ENCODE results near the gene PADI3.

Gene PADI3

DNA sequence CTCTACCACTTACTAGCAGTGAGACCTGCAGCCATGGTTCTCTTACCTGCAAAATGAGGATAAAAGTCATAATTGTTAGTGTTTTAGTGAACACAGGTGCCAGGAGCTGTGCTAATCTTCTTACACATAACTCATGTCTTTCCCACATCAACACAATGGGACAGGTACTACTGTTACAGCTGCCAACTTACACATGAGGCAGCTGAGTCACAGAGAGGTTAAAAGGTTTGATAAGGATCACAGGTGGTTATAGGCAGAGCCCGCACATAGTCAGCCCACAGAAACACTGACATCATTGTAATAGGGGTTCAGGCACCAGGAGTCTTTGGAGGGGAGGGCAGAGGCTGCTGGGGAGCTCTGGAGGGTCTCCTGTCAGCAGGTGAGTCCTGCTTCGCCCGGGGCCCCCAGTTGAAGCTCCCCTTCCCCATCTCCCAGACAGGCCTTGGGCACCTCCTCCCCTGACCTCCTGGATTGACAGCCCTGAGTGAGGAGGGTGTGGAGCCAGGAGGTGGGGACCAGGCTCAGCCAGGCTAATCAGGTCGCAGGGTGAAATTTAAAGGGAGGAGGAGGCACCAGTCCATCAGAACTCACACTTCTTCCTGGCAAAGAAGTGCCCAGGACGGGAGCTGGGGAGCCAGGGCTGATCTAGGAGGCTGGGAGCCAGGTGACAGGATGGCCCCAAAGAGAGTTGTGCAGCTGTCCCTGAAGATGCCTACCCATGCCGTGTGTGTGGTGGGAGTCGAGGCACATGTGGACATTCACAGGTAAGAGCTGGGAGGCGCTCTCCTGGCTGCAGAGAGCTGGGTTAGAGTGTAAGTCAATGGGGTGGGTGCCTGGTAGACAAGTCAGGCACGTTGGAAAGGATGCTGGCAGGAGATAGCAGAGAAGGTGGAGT, 44.1 kb upstream of the PADI3 start, which contains the start of gene PADI1:
PADI1 (plus strand) TSS at position 583 of the 895 bp plus-strand sequence; CDS start at position 673, 90 bp downstream.
- DNase-seq (ENCODE audit: extremely low spot score) = no peak
- TF ChIP-seq, protein P1, sequence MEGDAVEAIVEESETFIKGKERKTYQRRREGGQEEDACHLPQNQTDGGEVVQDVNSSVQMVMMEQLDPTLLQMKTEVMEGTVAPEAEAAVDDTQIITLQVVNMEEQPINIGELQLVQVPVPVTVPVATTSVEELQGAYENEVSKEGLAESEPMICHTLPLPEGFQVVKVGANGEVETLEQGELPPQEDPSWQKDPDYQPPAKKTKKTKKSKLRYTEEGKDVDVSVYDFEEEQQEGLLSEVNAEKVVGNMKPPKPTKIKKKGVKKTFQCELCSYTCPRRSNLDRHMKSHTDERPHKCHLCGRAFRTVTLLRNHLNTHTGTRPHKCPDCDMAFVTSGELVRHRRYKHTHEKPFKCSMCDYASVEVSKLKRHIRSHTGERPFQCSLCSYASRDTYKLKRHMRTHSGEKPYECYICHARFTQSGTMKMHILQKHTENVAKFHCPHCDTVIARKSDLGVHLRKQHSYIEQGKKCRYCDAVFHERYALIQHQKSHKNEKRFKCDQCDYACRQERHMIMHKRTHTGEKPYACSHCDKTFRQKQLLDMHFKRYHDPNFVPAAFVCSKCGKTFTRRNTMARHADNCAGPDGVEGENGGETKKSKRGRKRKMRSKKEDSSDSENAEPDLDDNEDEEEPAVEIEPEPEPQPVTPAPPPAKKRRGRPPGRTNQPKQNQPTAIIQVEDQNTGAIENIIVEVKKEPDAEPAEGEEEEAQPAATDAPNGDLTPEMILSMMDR (IDR thresholded peaks at IDR 0.05; ENCODE audit: control extremely low read depth, extremely low read depth, low read depth, missing control alignments) = no peak
- ChIA-PET CTCF (no interaction called here), POLR2A (no interaction called here)

DNA sequence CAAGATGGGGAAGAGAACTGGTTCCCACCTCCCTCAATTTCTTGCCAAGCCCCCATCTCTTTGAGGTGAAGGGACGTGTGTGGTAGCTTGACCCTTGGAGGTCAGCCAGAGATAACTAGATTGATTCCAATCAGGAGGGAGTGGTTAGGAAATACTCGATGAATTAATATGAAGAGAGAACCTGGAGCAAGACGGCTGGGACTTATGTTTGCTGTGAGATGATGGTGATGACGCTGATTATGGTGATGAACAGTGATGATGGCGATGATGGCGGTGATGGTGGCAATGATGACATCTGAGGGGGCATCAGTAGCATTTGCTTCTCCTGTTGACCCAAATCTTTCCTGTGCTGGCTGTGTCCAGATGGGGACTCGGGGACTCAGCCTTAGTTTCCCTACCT, 43.2 kb upstream of the PADI3 start:
- ChIA-PET POLR2A (no interaction called here), CTCF (no interaction called here)
- no peak for DNase-seq (ENCODE audit: extremely low spot score)
- TF ChIP-seq, protein P1 (IDR thresholded peaks at IDR 0.05; ENCODE audit: control extremely low read depth, extremely low read depth, low read depth, missing control alignments) = no peak

DNA sequence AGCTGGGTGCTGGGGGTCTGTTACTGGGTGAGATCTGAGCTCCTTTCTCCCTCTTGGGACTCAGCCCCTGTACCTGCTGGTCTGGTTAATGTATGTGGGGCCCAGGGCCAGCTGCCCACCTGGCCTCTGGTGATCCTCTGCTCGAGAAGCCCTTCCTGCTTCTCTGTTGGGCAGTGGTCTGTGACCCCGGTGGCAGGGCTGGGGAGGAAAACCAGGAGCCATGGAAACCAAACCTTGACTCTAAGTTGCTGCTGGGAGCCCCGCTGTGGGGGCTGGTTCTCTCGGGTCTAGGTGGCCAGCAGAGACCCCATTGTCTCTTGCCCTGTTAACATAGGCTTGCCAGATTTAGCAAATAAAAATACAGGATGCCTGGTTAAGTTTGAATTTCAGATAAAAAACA, 42.7 kb upstream of the PADI3 start:
- TF ChIP-seq, protein P1 (IDR thresholded peaks at IDR 0.05; ENCODE audit: control extremely low read depth, extremely low read depth, low read depth, missing control alignments) = no peak
- no peak for DNase-seq (ENCODE audit: extremely low spot score)
- CTCF ChIA-PET = interaction anchor here (1.7 to 2.2 kb wide), 2 partner anchors 20 to 31 kb away, joined by 4 to 9 read pairs; no protein-coding TSS in a partner anchor
- POLR2A ChIA-PET = interaction anchor here (0.6 kb wide), 1 partner anchor 15 kb away, joined by 3 read pairs; no protein-coding TSS in a partner anchor

DNA sequence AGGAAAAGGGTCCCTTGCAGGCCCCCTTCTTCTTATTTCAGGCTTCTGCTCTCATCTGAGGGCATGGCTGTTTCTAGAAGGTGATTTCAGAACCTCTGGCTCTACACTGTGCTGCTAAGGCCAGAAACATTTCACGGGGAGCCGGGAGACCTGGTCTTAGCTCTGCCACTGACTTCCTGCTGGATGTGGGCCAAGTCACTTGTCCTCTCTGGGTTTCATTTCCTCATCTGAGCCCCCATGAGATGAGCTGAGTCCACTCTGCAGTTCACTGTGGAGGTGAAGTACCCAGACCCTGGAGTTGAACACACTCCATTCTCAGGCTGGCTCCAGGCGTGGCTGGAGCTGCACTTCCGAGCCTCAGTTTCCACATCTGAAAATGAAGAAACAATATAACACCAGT, 41.9 kb upstream of the PADI3 start:
- ChIA-PET POLR2A (no interaction called here), CTCF (interaction anchor here (1.0 to 2.2 kb wide), 6 partner anchors 14 to 54 kb away, joined by 3 to 9 read pairs (median 4); no protein-coding TSS in a partner anchor)
- TF ChIP-seq, protein P1 (IDR thresholded peaks at IDR 0.05; ENCODE audit: control extremely low read depth, extremely low read depth, low read depth, missing control alignments) = no peak

DNA sequence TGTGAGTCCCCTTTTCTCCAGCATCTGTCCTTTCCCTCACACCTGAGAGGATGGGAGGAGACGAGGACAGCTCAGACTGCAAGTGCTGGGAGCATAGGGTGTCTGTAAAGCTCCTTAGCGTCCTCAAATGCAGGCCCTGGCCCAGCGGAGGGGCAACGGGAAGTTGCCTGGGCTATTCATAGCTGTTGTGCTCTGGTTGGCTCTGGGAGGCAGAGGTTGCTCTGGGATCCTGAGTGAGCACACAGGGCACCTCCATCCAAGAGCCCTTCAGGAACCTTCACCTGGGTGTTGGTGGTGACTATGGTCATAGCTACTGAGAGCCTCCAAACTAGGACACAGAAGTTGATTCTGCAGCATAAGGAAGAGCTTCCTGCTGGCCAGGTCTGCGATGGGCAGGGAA, 41.4 kb upstream of the PADI3 start:
- POLR2A ChIA-PET = no interaction called here
- DNase-seq (ENCODE audit: extremely low spot score) = no peak
- CTCF ChIA-PET = interaction anchor here (1.0 to 2.2 kb wide), 6 partner anchors 14 to 54 kb away, joined by 3 to 9 read pairs (median 4); no protein-coding TSS in a partner anchor
- TF ChIP-seq, protein P1 (IDR thresholded peaks at IDR 0.05; ENCODE audit: control extremely low read depth, extremely low read depth, low read depth, missing control alignments) = no peak

More for the DNA sequence above, 41.9 kb upstream of the PADI3 start:
- DNase-seq (ENCODE audit: extremely low spot score) = peak; percentile 58

DNA sequence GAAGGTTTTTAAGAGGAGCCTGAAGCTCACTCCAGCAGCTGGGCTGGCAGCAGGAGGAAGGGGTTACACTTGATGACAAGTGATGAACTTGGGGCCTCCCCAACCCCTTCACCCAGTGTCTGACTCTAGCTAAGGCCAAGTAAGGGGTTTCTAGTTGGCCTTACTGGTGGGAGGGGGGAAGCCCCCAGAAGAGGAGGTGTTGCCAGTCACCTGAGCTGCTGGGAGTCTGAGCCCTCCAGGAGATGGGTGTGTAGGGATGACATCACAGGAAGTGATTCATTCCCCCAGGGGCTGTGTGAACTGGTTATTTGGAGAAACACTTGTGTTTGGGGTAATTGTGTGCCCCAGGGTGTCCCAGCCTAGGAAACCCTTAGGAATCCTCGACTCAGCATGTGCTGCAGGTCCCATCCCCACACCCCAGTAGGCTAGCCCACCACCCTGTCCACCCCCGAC, 40.9 kb upstream of the PADI3 start:
- peak; percentile 81 for DNase-seq (ENCODE audit: extremely low spot score)
- TF ChIP-seq, protein P1 (IDR thresholded peaks at IDR 0.05; ENCODE audit: control extremely low read depth, extremely low read depth, low read depth, missing control alignments) = no peak
- ChIA-PET CTCF (interaction anchor here (1.0 to 2.2 kb wide), 5 partner anchors 15 to 55 kb away, joined by 3 to 9 read pairs (median 4); no protein-coding TSS in a partner anchor), POLR2A (no interaction called here)
